HUDEP-2 (cell line): ENCODE results near the gene ZNF440.
A peak's percentile ranks its signal among the peaks of the same experiment; 100 is the strongest.

Experiments
- DNase-seq, 76 experiments: peaks; one replicate each; lab custom pipeline; 2025; ENCODE audit not compliant: unreplicated experiment in 76 of 76; lab: John Stamatoyannopoulos, UW

ZNF440 gene

DNA sequence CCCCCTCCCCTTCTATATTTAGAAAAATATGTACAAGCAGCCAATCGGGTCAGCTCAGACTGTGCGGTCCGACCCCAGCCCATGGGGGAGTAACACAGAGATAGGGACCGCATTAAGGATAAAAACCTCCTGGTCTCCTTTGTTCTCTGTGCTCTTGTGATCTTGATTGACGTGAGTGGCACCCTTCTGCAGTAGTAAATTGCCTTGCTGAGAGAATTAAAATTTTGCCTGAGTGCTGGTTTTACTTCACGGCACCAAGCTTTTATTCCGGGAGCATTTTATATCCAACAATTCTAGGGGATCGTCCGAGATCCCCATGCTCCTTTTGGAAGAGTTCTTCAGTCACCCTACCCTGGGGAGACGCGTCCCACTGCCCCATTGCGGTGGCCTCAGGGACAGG lies 66.5 kb downstream of the ZNF440 start:
- no peak for DNase-seq

DNA sequence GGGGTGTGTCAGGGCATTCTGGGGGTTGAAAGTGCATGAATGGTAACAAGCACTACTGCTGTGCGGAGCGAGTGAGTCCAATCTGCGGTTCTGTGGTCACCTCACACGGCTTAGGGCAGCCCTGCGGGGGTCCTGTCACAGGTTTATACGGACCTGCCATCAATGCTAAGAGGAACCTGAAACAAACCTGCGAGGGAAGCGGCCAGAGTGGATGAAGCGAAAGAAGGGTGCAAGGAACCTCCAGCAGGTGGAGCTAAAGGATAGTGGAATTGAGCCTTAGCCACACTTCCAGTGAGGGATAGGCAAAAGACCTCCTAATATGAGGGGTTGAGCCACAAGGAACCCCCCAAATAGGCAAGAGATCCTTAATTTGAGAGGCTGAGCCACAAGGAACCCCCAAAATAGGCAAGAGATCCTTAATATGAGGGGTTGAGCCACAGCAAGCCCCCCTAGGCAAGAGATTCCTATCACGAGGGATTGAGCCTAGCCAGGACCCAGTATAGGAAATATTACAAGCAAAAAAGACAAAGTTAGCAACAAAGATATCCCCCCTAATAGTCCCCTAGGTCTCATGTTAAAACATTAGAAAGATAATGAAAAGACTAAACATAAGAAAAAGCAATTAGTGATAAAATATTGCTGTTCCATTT lies 67.2 kb downstream of the ZNF440 start:
- DNase-seq = peak in 48 of 76 experiments; percentile 4 to 63 (median 26)

DNA sequence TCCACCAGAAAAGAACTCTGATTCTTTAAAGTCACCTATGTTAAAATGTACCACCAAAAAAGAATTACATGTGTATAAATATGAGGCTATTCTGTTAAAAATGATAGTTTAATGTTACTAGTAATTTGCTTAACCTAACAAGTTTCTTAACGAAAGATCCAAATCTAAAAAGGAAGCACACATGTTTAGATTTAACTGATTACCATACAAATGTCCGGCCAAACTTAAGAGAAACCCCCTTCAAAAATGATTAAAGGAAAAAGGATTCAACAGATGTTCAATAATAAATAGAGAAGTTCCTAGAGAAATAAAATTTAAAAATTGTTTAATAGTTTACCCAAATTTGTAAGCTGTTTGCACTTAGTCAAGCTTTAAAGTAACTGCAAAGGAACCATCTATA lies 68.5 kb downstream of the ZNF440 start:
- DNase-seq = no peak
